Peyer's patch (tissue), 4 donors: ENCODE measurements around the gene TCF25.

Experiments used
- CTCF ChIP-seq, 6 experiments: fragments of 450-650 bp in 4 of 6; fragments of 200-600 bp in 2 of 6; sonication (generic) in 1 of 6; IDR thresholded peaks; one replicate each; pipeline ENCODE4 v1.5.1; 2017 to 2019; ENCODE audit warnings: antibody characterized with exemption in 6 of 6, mild to moderate bottlenecking in 3 of 6, moderate library complexity in 1 of 6
- POLR2A ChIP-seq, 2 donors: fragments of 450-650 bp; IDR thresholded peaks; one replicate each; pipeline ENCODE4 v1.5.1; 2017; ENCODE audit warnings: antibody characterized with exemption in 2 of 2, mild to moderate bottlenecking in 2 of 2, moderate library complexity in 2 of 2

GRCh38 chr16:89864527-89864820 is 8.9 kb upstream of the TCF25 start:
- TF ChIP-seq CTCF (IDR thresholded peaks at IDR 0.05) (no peak), POLR2A (IDR thresholded peaks at IDR 0.05) (no peak)
